Calu3 (cell line): ENCODE measurements around the gene SCAI. TPM values are rescaled to one million over a fixed set of nuclear protein-coding genes. Genes with fewer than 3 reads are reported as not detected.
"Not testable (repeated sequence)": the region's sequence is repeated elsewhere in the genome, so short reads cannot be mapped to it uniquely, and the experiment has no call there.

Experiments used
- BruUV-seq: library from RNA; stranded (reverse); fragments of 400-500 nt; replicated peaks from 2 replicates; lab custom pipeline; 2021; lab: Mats Ljungman, UMichigan
- CTCF ChIA-PET: fragments of 300-600 bp; sonication (Branson Sonifier 250); formaldehyde crosslinking; loops from one replicate; lab custom pipeline; 2022; ENCODE audit warnings: antibody characterized with exemption; lab: Charles Lee
- DNase-seq: peaks from one replicate; pipeline ENCODE4 v3.0.0; 2022
- H3K27ac Mint-ChIP-seq: one replicate; pipeline ENCODE4 v1.8.0; 2022; ENCODE audit warnings: mixed read lengths; ENCODE audit not compliant: unreplicated experiment
- H3K27me3 Mint-ChIP-seq: one replicate; pipeline ENCODE4 v1.8.0; 2022; ENCODE audit warnings: mixed read lengths; ENCODE audit not compliant: unreplicated experiment
- H3K36me3 Mint-ChIP-seq: one replicate; pipeline ENCODE4 v1.8.0; 2022; ENCODE audit warnings: mild to moderate bottlenecking, moderate library complexity, mixed read lengths; ENCODE audit not compliant: insufficient read depth, unreplicated experiment
- H3K4me1 Mint-ChIP-seq: one replicate; pipeline ENCODE4 v1.8.0; 2022; ENCODE audit warnings: mild to moderate bottlenecking, low read depth, mixed read lengths; ENCODE audit not compliant: unreplicated experiment
- H3K4me3 Mint-ChIP-seq: one replicate; pipeline ENCODE4 v1.8.0; 2022; ENCODE audit warnings: mild to moderate bottlenecking, low read depth, moderate library complexity, mixed read lengths; ENCODE audit not compliant: unreplicated experiment
- H3K9me3 Mint-ChIP-seq: one replicate; pipeline ENCODE4 v1.8.0; 2022; ENCODE audit warnings: low read depth, mixed read lengths; ENCODE audit not compliant: unreplicated experiment
- CTCF ChIP-seq: fragments of 200-600 bp; IDR thresholded peaks from one replicate; pipeline ENCODE4 v1.8.0; 2022; ENCODE audit warnings: antibody characterized with exemption; ENCODE audit not compliant: unreplicated experiment
- intact Hi-C: fragments of 100-400 bp; cut with micrococcal nuclease; formaldehyde crosslinking; loops from one replicate; pipeline ENCODE4 v1.10.0; 2022; ENCODE audit not compliant: unreplicated experiment
- total RNA-seq: library from RNA; stranded (reverse); gene quantifications from 2 replicates; pipeline ENCODE4 v1.2.3, GENCODE V29; 2022

The SCAI gene
- total RNA-seq, 1 experiment from 2014 or later = 6.4 TPM

GRCh38 chr9:125038166-125038565, 105.2 kb downstream of the SCAI start:
- no peaks in the 10 kb centered on the region for H3K36me3 Mint-ChIP-seq
- no TSS peak for BruUV-seq
- H3K27ac Mint-ChIP-seq = no peak overlapping the region
- no peak overlapping the region for H3K4me3 Mint-ChIP-seq
- no peak for DNase-seq
- H3K9me3 Mint-ChIP-seq = no peaks in the 10 kb centered on the region
- no peaks in the 10 kb centered on the region for H3K4me1 Mint-ChIP-seq
- intact Hi-C loops = no loop called here
- no peak for TF ChIP-seq CTCF
- CTCF ChIA-PET = no interaction called here
- no peaks in the 10 kb centered on the region for H3K27me3 Mint-ChIP-seq

- no peaks in the 10 kb centered on the region for H3K27me3 Mint-ChIP-seq
- intact Hi-C loops = no loop called here
- BruUV-seq = no TSS peak
- H3K36me3 Mint-ChIP-seq = no peaks in the 10 kb centered on the region
- no peak overlapping the region for H3K27ac Mint-ChIP-seq
- CTCF ChIA-PET = no interaction called here
- no peaks in the 10 kb centered on the region for H3K9me3 Mint-ChIP-seq
- H3K4me3 Mint-ChIP-seq = no peak overlapping the region
- no peak for DNase-seq
- H3K4me1 Mint-ChIP-seq = no peaks in the 10 kb centered on the region
- TF ChIP-seq CTCF = no peak
These were observed 115.3 kb downstream of the SCAI start for GRCh38 chr9:125028041-125028440.

GRCh38 chr9:125024917-125025316, 118.4 kb downstream of the SCAI start:
- CTCF ChIA-PET = interaction anchor here (0.6 kb wide), 1 partner anchor 28 kb away, joined by 4 read pairs; no protein-coding TSS in a partner anchor
- H3K4me3 Mint-ChIP-seq = no peak overlapping the region
- H3K36me3 Mint-ChIP-seq = no peaks in the 10 kb centered on the region

GRCh38 chr9:125021069-125021468, 122.3 kb downstream of the SCAI start:
- Mint-ChIP-seq H3K36me3 (no peaks in the 10 kb centered on the region), H3K27me3 (no peaks in the 10 kb centered on the region), H3K4me3 (no peak overlapping the region), H3K27ac (no peak overlapping the region), H3K4me1 (no peaks in the 10 kb centered on the region), H3K9me3 (no peaks in the 10 kb centered on the region)
- CTCF ChIA-PET = no interaction called here
- intact Hi-C loops = no loop called here
- no peak for DNase-seq
- TF ChIP-seq CTCF = no peak
- no TSS peak for BruUV-seq

More at GRCh38 chr9:125024917-125025316, 118.4 kb downstream of the SCAI start:
- BruUV-seq = no TSS peak
- no peak for TF ChIP-seq CTCF
- intact Hi-C loops = no loop called here
- Mint-ChIP-seq H3K9me3 (no peaks in the 10 kb centered on the region), H3K27ac (no peak overlapping the region), H3K27me3 (no peaks in the 10 kb centered on the region), H3K4me1 (no peaks in the 10 kb centered on the region)
- no peak for DNase-seq

GRCh38 chr9:125015655-125016054, 127.7 kb downstream of the SCAI start:
- BruUV-seq, H3K36me3 Mint-ChIP-seq, intact Hi-C loops, H3K4me3 Mint-ChIP-seq, H3K27me3 Mint-ChIP-seq, H3K9me3 Mint-ChIP-seq, CTCF ChIA-PET, DNase-seq, H3K4me1 Mint-ChIP-seq, H3K27ac Mint-ChIP-seq: not testable (repeated sequence)

GRCh38 chr9:125012013-125012412, 131.3 kb downstream of the SCAI start:
- DNase-seq, intact Hi-C loops, H3K36me3 Mint-ChIP-seq, H3K9me3 Mint-ChIP-seq, H3K27me3 Mint-ChIP-seq, H3K4me1 Mint-ChIP-seq, H3K4me3 Mint-ChIP-seq, H3K27ac Mint-ChIP-seq, BruUV-seq, CTCF ChIA-PET: not testable (repeated sequence)
